ENCODE data around the gene COG6. TPM values are rescaled to one million over a fixed set of nuclear protein-coding genes. Genes with fewer than 3 reads are reported as not detected.

Gene COG6
- total RNA-seq, 6 experiments from 2014 or later = 8.6 to 15.2 (median 12.2) TPM

DNA sequence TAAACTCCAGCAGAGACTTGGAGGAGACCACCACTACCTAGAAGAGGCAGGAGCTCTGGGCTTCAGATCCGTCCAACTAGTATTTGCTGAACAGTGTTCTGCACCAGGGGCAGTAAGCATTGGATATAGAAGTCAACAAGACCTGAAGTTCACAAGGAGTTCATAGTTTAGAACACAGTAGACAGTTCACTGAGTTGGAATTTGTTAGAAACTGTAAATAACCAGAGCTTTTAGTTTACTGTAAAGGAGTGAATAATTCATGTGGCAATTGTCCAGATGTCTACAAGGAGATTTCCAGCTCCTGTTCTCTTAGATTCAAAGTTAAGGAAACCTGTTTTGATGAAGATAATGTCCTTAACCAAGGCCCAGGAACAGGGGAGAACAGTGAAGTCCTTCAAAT is 128.9 kb downstream of the COG6 start:
- ATAC-seq (no peak), DNase-seq (no peak)
- Histone ChIP-seq H3K4me1 (no peaks in the 10 kb centered on the region), H3K27ac (no peak overlapping the region), H3K9me3 (no peaks in the 10 kb centered on the region), H3K4me3 (no peak overlapping the region), H3K27me3 (no peaks in the 10 kb centered on the region), H3K36me3 (no peaks in the 10 kb centered on the region)
- TF ChIP-seq POLR2A (IDR thresholded peaks at IDR 0.05) = no peak
- TF ChIP-seq, protein P1, sequence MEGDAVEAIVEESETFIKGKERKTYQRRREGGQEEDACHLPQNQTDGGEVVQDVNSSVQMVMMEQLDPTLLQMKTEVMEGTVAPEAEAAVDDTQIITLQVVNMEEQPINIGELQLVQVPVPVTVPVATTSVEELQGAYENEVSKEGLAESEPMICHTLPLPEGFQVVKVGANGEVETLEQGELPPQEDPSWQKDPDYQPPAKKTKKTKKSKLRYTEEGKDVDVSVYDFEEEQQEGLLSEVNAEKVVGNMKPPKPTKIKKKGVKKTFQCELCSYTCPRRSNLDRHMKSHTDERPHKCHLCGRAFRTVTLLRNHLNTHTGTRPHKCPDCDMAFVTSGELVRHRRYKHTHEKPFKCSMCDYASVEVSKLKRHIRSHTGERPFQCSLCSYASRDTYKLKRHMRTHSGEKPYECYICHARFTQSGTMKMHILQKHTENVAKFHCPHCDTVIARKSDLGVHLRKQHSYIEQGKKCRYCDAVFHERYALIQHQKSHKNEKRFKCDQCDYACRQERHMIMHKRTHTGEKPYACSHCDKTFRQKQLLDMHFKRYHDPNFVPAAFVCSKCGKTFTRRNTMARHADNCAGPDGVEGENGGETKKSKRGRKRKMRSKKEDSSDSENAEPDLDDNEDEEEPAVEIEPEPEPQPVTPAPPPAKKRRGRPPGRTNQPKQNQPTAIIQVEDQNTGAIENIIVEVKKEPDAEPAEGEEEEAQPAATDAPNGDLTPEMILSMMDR (IDR thresholded peaks at IDR 0.05) = no peak
- intact Hi-C loops (cut with DNase I) = no loop called here
- 86% methylated on average over 1 of the region's 1 CpG for WGBS (ENCODE audit: insufficient coverage, low coverage, low lambda C conversion rate, missing lambda C conversion rate)

DNA sequence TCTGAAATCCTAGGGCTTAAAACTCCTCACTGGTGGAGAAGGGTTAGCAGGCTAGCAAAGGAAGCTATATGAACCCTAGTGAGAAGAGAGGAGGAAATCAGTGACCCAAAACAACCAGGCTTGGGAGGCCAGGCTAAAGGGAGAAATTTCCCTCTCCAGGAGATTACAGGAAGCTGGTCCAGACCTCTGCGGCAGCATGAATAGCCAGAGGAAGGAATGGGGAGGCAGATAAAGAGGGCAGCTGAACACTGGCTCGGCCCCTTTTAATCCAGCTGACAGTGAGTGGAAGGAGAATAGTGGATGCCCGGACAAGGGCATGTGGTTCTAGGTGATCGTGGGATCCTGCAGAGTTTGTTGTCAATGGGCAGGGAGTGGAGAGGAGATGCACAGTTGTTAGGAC is 130.6 kb downstream of the COG6 start:
- intact Hi-C loops (cut with DNase I) = no loop called here
- no peaks in the 10 kb centered on the region for H3K36me3 ChIP-seq
- no peaks in the 10 kb centered on the region for H3K9me3 ChIP-seq
- 42% methylated on average over 4 of the region's 4 CpGs for WGBS (ENCODE audit: insufficient coverage, low coverage, low lambda C conversion rate, missing lambda C conversion rate)
- no peak overlapping the region for H3K27ac ChIP-seq
- TF ChIP-seq POLR2A (IDR thresholded peaks at IDR 0.05) = no peak
- TF ChIP-seq, protein P1 (IDR thresholded peaks at IDR 0.05) = no peak
- no peaks in the 10 kb centered on the region for H3K4me1 ChIP-seq
- ATAC-seq (peak; percentile 25 to 74 (median 52)), DNase-seq (no peak)
- no peak overlapping the region for H3K4me3 ChIP-seq
- no peaks in the 10 kb centered on the region for H3K27me3 ChIP-seq

DNA sequence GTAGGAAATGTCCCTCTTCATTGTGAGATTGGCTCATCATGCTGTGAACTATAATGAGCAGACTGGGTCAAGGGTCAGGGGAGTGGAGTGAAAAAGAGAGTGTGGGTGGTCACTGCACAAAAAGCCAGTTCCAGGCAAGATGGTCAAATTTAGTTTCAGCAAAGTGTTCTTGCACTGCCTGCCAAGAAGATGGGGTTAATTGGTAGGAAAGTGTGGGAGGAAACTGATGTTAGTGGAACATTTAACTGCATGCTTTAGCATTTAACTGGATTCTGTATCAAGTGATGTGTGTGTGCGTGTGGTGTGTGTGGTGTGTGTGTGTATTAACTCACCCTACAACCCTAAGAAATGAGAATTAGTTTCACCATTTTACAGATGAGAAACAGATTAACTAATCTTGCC is 131.6 kb downstream of the COG6 start:
- 64% methylated on average over 1 of the region's 1 CpG for WGBS (ENCODE audit: insufficient coverage, low coverage, low lambda C conversion rate, missing lambda C conversion rate)
- ATAC-seq (no peak), DNase-seq (no peak)
- Histone ChIP-seq H3K27ac (no peak overlapping the region), H3K4me3 (no peak overlapping the region), H3K27me3 (no peaks in the 10 kb centered on the region), H3K4me1 (no peaks in the 10 kb centered on the region), H3K36me3 (no peaks in the 10 kb centered on the region), H3K9me3 (no peaks in the 10 kb centered on the region)
- no peak for TF ChIP-seq POLR2A (IDR thresholded peaks at IDR 0.05)
- TF ChIP-seq, protein P1 (IDR thresholded peaks at IDR 0.05) = no peak
- intact Hi-C loops (cut with DNase I) = no loop called here

DNA sequence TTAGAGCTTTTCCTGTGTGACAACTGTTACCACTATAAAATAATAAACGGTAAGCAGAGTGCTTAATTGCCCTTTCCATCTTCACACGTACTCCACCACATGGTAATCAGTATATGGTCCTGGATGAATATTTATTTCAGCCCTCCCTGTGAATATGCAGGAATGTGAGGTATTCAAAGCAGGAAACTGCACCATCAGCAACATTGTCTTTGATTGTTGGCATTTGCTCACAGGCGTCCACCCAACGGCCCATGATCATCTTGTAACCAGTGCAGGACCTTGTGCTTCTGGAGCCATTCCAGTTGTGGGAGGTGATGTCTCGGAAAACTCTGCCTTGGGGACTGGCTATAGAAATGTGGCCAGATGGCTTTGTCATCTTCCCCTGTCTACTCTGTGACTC is 132.6 kb downstream of the COG6 start:
- Histone ChIP-seq H3K36me3 (no peaks in the 10 kb centered on the region), H3K4me1 (no peaks in the 10 kb centered on the region), H3K27ac (no peak overlapping the region), H3K27me3 (no peaks in the 10 kb centered on the region), H3K4me3 (no peak overlapping the region), H3K9me3 (no peaks in the 10 kb centered on the region)
- no peak for ATAC-seq
- 44% methylated on average over 5 of the region's 5 CpGs for WGBS (ENCODE audit: insufficient coverage, low coverage, low lambda C conversion rate, missing lambda C conversion rate)
- TF ChIP-seq, protein P1 (IDR thresholded peaks at IDR 0.05) = no peak
- TF ChIP-seq POLR2A (IDR thresholded peaks at IDR 0.05) = no peak
- DNase-seq = no peak
- intact Hi-C loops (cut with DNase I) = no loop called here

DNA sequence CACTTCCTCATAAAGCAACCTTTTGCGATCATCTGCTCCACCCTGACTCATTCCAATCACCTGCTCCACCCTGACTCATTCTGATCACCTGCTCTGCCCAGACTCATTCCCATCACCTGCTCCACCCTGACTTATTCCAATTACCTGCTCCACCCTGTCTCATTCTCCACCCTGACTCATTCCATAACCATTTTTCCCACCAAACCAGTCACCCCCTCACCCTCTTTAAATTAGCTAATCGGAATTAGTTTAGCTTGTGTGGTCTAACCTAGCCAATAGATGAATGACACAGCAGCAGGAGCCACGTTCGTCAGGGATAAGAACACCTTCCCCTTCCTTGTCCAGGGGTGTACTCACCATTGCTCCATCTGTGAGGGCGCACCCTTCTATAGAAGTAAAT is 134.0 kb downstream of the COG6 start:
- H3K4me3 ChIP-seq = no peak overlapping the region
- intact Hi-C loops (cut with DNase I) = no loop called here
- TF ChIP-seq, protein P1 (IDR thresholded peaks at IDR 0.05) = no peak
- TF ChIP-seq POLR2A (IDR thresholded peaks at IDR 0.05) = no peak
- WGBS (ENCODE audit: insufficient coverage, low coverage, low lambda C conversion rate, missing lambda C conversion rate) = 83% methylated on average over 5 of the region's 5 CpGs
- H3K4me1 ChIP-seq = no peaks in the 10 kb centered on the region
- H3K27me3 ChIP-seq = no peaks in the 10 kb centered on the region
- ATAC-seq (no peak), DNase-seq (no peak)
- H3K27ac ChIP-seq = no peak overlapping the region
- H3K36me3 ChIP-seq = no peaks in the 10 kb centered on the region
- H3K9me3 ChIP-seq = no peaks in the 10 kb centered on the region
